ENCODE data around the gene ATP8B2.
"Not testable (repeated sequence)": the region's sequence is repeated elsewhere in the genome, so short reads cannot be mapped to it uniquely, and the experiment has no call there.

The ATP8B2 gene

GRCh38 chr1:154318386-154318785 lies 6.9 kb upstream of the ATP8B2 start:
- no peak for DNase-seq (ENCODE audit: low spot score)
- H3K27ac ChIP-seq, result no peak overlapping the region
- TF ChIP-seq, protein P1, sequence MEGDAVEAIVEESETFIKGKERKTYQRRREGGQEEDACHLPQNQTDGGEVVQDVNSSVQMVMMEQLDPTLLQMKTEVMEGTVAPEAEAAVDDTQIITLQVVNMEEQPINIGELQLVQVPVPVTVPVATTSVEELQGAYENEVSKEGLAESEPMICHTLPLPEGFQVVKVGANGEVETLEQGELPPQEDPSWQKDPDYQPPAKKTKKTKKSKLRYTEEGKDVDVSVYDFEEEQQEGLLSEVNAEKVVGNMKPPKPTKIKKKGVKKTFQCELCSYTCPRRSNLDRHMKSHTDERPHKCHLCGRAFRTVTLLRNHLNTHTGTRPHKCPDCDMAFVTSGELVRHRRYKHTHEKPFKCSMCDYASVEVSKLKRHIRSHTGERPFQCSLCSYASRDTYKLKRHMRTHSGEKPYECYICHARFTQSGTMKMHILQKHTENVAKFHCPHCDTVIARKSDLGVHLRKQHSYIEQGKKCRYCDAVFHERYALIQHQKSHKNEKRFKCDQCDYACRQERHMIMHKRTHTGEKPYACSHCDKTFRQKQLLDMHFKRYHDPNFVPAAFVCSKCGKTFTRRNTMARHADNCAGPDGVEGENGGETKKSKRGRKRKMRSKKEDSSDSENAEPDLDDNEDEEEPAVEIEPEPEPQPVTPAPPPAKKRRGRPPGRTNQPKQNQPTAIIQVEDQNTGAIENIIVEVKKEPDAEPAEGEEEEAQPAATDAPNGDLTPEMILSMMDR (IDR thresholded peaks at IDR 0.05), result no peak
- H3K4me3 ChIP-seq, result no peak overlapping the region

DNA sequence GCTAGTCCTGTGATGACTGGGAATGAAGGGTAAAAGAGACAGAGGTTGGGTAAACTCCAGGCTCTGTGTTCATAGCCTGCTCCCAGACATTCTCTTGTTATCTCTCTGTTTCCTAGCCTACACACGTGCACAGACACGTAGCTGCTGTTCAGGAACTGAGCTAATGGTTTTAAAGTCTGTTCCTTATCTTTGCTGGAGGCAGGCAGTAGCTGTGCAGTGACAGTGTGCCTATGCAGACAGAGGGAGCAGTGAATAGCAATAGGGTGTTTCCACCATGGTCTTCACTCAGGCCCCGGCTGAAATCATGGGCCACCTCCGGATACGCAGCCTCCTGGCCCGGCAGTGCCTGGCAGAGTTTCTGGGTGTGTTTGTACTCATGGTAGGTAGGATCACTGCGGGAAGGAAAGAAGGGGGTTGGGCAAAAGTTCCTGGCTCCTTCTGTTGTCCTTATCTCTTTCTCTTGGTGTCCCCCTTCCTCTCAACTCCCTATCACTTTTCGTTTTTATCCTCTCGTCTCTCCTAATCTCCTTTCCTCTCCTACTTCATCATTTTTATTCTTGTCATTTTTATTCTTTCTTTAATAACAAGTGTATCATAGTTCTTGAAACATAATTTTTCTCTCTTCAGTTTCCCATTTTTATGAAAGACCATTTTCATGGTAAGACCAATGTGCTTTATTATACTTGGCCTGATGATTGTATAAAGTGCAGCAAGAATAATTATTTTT lies 4.3 kb upstream of the ATP8B2 start, which contains the start of gene AQP10:
TSS of gene AQP10 (plus strand) at position 212 of the 727 bp plus-strand sequence. CDS start at position 275, 63 bp downstream.
- no peak for DNase-seq (ENCODE audit: low spot score)
- no peak within 1 kb of the TSS for H3K27ac ChIP-seq
- TF ChIP-seq, protein P1 (IDR thresholded peaks at IDR 0.05), result no peak
- H3K4me3 ChIP-seq, result no peak within 1 kb of the TSS

DNA sequence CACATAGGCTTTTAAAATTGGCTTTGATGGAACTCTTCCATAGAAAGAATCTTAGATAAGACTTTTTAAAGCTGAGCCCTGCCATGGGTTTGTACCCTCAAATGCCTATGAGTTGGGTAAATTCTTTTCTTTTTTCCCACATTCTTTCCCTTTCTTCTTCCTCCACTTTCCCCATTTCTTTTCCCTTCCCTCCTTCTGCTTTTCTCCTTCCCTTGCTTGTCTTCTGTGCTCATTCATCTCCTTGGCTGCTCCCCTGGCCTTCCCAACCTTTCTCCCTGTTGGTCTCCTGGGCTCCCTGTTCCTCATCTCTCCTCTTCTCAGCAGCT lies 3.8 kb upstream of the ATP8B2 start:
- not testable (repeated sequence) for H3K27ac ChIP-seq; H3K4me3 ChIP-seq; DNase-seq (ENCODE audit: low spot score)

- no peak for DNase-seq (ENCODE audit: low spot score)
- no peak overlapping the region for H3K27ac ChIP-seq
These were observed 1.8 kb upstream of the ATP8B2 start for GRCh38 chr1:154323493-154323892.

DNA sequence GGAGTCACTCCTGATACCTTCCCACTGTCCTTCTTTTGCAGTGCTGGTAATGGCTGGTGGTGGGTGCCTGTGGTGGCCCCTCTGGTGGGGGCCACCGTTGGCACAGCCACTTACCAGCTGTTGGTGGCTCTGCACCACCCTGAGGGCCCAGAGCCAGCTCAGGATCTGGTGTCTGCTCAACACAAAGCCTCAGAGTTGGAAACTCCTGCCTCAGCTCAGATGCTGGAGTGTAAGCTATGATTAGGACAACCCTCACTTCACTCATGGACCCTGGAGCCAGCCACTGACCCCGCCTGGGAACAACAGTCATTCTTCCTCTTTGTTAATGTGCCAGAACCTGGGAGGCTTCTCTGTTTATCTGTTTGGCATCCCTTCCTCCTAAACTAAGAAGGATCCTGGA lies 1.1 kb upstream of the ATP8B2 start:
- H3K4me3 ChIP-seq, result peak overlapping the region; percentile 84
- TF ChIP-seq, protein P1 (IDR thresholded peaks at IDR 0.05), result no peak
- H3K27ac ChIP-seq, result peak overlapping the region; percentile 98 to 100
- DNase-seq (ENCODE audit: low spot score), result no peak

More at GRCh38 chr1:154323493-154323892, 1.8 kb upstream of the ATP8B2 start:
- H3K4me3 ChIP-seq, result no peak overlapping the region
- TF ChIP-seq, protein P1 (IDR thresholded peaks at IDR 0.05), result no peak

DNA sequence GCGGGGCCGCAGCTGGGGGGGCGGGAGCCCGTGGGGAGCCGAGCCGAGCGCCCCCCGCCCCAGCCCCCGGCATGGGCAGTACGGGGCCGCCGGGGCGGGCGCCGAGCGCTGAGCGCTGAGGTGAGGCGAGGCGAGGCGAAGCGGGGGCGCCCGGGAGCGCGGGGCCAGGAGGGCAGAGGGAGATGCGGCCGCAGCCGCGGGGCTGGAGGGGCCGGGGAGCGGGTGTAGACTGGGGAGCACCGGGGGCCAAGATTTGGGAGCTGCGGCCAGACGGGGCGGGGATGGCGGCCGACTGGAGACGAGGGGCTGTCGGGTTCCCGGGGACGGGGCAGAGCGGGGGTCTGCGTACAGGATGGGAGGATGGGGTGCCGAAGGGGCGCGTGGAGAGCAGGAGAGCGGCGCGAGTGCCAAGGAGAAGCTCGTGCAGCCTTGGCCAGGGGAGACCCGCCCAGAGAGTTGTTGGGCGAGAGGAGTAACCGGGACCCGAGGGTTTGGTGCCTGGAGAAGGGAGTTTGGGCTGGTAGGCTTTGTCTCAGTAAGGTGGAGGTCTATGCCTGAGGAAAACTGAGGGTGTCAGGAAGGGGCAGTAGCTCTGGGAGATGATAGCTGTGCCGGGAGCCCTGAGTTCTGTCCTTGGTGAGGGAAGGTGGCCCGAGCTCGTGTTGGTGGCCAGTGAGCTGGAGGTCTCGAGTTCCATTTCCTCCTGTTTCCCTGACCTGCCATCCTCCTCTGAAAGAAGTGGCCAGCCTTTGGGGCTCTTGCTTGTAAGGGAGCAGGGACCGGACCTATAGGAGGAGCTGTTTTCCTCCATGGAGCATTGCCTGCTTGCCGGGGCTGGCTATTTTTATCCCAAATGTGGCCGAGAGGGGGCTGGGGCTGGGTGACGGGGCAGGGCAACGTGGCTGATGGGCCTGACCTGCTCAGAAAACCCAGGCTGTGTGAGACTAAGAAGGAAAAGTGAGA lies 539 bp downstream of the ATP8B2 start:
- Histone ChIP-seq H3K27ac (peak overlapping the region; percentile 98 to 100), H3K4me3 (peak overlapping the region; percentile 84)
- TF ChIP-seq, protein P1 (IDR thresholded peaks at IDR 0.05), result no peak
- DNase-seq (ENCODE audit: low spot score), result peak; percentile 93

Data from coronary artery (tissue), 2 donors.